DMS 273 (cell line): ENCODE measurements around the gene L3MBTL2.

Experiments used
- DNase-seq: peaks from one replicate; lab custom pipeline; 2025; ENCODE audit not compliant: unreplicated experiment; lab: John Stamatoyannopoulos, UW

The L3MBTL2 gene

GRCh38 chr22:41206719-41207118 is 1.6 kb downstream of the L3MBTL2 start:
- DNase-seq, result no peak

DNA sequence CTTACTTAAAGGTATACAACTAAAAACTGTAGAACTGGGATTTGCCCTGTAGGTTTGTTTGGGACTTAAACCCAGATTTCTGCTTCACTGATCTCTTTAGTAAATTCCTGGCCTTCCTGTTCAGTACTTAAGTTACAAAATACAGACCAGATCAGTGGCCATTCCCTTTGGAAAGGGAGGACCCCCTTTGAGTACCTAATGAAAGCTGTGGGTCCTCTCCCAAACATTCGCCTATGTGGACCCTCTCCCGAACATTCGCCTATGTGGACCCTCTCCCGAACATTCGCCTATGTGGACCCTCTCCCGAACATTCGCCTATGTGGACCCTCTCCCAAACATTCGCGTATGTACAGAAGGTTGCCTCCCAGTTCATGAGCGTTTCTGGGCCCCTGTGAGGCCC is 10.3 kb downstream of the L3MBTL2 start:
- DNase-seq, result no peak

- DNase-seq, result no peak
These were observed 10.8 kb downstream of the L3MBTL2 start for GRCh38 chr22:41215926-41216325.

GRCh38 chr22:41216984-41217383 is 11.9 kb downstream of the L3MBTL2 start:
- DNase-seq, result no peak

DNA sequence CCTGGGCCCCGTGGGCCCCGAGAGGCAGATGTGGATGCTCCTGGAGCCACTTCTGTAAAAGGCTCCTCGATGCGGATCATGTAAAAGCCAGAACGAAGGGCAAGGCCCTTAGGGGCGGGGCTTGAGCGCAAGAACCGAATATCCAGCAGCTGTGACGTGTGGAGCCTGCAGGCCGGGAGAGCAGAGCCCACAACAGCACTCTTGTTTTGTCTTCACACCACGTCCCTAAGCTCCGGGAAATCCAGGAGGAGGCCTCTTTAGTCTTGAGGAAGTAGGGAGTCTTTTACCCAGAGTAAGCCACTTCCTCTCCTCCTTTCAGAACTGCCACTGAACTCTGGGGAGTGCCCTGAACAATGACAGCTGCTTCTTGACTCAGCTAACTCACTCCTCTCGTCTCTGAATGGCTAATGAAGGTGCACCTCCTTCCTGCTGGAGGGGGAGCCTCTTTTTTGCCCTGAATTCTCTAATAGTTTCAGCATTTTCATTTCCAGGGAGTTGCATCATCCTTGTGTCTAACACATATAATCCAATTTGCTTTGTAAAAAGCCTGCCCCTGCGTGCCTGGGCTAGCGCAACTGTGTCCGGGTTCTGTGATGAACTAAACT is 12.5 kb downstream of the L3MBTL2 start:
- no peak for DNase-seq

GRCh38 chr22:41222846-41223507 is 17.9 kb downstream of the L3MBTL2 start:
- no peak for DNase-seq

GRCh38 chr22:41223535-41223934 is 18.4 kb downstream of the L3MBTL2 start:
- no peak for DNase-seq

GRCh38 chr22:41226723-41227655 is 21.9 kb downstream of the L3MBTL2 start:
- DNase-seq, result no peak

DNA sequence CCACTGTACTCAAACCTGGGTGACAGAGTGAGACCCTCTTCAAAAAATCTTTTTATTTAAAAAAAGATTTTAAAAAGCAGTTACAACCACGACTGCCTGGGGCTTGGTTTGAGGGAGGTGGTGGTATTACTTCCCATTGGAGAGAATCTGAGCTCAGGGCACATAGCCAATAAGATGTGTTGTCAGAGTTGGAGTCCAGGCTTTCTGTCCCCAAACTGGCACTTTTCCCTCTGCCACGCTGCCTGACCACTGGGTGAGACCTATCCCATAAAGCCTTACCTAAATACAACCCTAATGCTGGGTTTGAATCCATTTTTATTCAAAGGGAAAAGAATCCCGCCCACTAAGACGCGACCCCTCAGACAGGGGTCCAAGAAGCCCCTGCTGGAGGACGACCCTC is 24.1 kb downstream of the L3MBTL2 start:
- DNase-seq, result no peak

- no peak for DNase-seq
These were observed 24.8 kb downstream of the L3MBTL2 start for GRCh38 chr22:41229730-41230400.

GRCh38 chr22:41230401-41230785 is 25.3 kb downstream of the L3MBTL2 start:
- no peak for DNase-seq

DNA sequence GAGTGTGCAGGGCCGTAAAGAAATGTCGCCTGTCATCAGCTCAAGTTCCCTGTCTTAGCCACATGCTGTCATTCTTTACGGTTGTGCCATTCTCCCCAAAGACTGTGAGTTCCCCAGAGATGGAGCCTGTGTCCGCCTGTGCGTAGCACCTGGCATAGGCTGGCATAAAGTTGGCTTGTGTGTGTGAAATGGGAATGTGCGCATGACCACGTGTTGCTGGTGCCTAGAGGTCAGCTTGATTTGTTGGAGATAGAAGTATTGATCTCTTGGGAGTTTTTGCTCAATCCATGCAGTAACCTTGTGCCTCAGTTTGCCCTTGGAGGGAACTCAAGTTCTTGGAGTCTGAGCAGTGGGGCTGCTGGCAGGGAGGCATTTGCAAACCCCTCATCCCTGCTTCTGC is 26.3 kb downstream of the L3MBTL2 start:
- no peak for DNase-seq

DNA sequence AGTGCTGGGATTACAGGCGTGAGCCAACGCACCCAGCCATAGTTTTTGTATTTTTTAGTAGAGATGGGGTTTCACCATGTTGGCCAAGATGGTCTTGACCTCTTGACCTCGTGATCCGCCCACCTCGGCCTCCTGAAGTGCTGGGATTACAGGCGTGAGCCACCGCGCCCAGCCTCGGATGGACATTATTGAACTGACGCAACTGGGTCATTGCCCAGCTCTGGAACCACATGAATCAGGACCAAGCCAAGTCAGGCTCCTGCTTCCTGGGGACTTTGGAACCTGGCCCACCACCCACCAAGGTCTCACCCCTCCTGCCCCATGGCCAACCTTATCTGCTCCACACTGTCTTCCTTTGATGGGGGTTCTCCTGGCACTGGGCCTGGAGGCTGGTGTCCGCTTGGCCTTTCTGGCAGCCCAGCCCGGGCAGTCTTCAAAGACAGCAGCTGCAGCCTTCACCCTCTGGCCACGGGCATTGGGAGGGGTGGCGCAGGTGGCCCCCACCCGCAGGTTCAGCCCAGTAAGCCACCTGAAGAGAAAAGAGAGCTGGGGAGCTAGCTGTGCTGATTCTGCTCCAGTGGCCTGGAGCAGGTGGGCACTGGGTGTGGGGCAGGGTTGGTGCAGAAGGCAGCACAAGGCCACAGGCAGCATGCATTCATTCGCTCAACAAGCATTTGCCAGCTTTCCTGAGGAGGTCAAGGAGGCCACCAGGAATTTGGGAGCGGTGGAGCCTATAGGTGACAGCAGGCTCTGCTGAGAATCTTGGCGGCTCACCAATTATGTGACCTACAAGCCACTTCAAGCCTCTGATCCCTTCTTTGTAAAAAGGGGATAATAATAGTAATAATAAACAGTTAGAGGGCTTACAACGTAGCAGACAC is 29.9 kb downstream of the L3MBTL2 start:
- DNase-seq, result peak; percentile 27

GRCh38 chr22:41237036-41237706 is 32.1 kb downstream of the L3MBTL2 start:
- DNase-seq, result no peak

- peak; percentile 76 for DNase-seq
These were observed 32.8 kb downstream of the L3MBTL2 start for GRCh38 chr22:41237707-41238569.

- DNase-seq, result no peak
These were observed 33.7 kb downstream of the L3MBTL2 start for GRCh38 chr22:41238570-41239442.

DNA sequence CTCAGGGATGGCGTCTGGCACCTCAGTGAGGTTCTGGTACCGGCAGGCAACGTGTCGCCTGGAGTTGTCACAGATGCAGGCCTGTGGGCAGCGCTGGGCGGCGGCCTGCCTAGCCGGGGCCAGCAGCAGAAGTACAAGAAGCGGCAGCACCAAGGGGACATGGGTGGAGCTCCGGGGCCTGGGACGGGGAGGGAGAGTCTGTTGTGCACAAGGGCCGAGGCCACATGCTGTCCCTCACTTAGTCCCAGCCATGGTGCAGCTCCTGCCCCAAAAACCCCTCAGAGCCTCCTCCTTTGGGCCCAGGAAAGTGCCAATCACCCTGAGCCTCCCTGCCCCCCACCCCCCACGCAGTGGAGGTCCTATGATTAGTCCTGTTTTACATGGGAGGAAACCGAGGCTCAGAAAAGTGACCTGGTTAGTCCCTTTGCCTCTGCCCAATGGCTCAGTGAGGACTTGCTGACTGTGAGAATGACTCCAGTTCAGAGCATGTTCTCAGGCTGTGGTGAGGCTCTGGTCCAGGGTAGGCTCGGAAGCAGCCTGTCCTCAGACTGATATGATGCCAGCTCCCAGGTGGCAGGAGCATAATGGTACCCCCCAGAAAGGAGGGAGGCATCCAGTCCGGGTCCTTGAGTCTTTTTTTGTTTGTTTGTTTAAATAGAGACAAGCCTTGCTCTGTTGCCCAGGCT is 34.5 kb downstream of the L3MBTL2 start:
- DNase-seq, result peak; percentile 17
